Stimulated activated CD8-positive, alpha-beta memory T cell treated with anti-CD3 and anti-CD28 coated beads, Interleukin-7, amount 100 ng/mL, for 1 hour (primary cell): ENCODE measurements around the gene LRRIQ1.
"Not testable (repeated sequence)": the region's sequence is repeated elsewhere in the genome, so short reads cannot be mapped to it uniquely, and the experiment has no call there.

Source experiments
- DNase-seq, 2 donors: peaks; one replicate each; pipeline ENCODE4 v3.0.0-alpha.2; 2020; ENCODE audit warnings: low read depth in 2 of 2

LRRIQ1 gene, protein sequence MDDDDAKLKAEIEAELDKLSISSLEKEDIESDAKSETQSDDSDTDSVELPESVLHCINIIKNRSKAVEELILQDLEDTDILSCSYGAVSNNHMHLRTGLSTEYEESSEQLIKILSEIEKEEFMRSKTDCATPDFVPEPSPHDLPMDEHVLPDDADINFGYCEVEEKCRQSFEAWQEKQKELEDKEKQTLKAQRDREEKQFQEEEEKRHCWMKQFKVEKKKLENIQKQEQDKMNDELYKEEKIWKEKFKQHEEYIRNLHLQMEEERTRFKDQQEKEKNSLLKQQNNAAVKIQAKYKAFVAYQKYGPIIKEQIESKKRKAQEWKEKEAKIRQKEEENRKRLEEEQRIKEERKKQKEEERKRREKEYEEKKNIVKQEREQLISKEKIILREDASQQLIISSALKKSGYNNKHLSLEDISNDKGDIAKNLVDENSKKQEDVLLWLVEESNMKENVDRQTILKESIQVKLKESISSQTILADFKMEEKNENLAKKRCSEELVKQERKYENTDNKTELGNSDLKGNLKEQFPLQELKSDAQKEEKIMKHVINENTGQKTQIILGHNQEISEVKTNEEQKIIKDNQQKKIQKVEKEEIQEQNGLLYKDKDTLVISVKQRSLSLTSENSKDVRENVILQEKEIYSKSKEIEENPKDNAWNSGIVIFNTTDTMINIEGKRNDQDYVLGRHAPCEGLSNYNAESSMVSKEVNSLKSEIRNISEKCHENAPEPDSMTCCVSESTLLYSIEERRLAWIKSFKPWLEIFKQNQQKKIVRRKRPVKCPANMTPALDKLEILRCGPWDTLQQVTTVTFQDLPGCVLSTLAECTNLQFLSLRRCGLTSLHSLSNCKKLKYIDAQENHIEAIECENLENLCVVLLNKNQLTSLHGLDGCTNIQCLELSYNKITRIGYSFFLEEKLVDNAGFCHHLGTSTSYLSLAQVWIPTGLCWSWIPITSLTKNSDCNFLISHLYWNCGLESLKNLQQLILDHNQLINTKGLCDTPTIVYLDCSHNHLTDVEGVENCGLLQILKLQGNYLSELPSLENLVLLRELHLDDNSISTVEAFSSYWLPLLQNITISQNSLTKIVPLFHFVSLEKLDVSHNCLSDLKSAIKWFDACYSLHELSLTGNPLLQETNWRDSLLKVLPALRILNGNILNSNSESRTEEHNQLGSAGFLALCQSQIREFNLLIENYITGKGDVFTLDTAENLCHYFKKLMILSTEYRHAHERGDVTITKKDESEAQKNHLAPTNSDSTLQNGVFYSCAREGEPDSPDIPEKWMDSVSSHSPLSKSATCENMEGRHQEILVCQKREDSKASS (N-terminal part only)

DNA sequence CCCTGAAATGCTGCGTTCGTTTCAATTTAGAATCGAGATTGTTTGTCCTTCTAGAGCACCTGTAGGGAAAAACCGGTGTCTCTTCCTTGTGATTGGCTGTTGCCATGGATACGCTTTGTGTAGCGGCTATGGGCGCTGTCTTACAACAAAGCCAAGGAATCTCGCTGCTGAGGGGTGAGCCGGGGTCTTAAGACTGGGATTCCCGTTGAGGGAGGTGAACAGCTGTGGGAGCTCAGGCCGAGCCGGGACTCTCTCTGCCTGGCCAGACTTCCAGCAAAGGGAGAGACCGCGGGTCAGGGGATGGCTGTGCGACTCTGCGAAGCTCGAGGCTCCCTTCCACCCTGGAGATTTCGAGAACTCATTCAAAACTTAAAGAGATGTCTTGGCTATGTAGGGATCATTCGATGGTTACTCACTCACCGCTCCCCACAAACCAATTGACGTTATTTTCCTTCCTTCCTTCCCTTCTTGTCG lies at the start of gene LRRIQ1, which contains the start of gene TSPAN19:
TSS of gene LRRIQ1 (plus strand) at position 118 of the 474 bp plus-strand sequence. CDS start 1,826 bp downstream, outside the sequence.
TSS of gene TSPAN19 (minus strand) at position 44 of the 474 bp plus-strand sequence. CDS start 6,331 bp downstream, outside the sequence.
- DNase-seq, result no peak

DNA sequence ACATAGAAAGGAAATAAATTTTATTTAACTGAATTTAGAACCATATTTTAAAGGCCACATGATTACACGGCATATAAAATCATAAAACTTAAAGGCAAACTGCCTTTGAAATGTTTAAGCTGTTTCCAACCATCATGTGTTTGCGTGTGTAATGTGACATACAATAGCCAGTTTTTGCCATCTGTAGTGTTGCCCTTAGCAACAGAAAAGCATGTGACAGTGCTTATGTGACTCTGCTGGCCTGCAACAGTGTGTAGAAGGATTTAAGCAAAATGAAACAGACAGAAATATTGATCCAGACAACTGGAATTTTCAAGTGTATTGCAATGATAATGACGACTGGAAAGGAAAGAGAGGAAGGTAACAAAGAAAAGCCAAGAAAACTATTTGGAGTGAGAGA lies 49.6 kb upstream of the LRRIQ1 start:
- no peak for DNase-seq

DNA sequence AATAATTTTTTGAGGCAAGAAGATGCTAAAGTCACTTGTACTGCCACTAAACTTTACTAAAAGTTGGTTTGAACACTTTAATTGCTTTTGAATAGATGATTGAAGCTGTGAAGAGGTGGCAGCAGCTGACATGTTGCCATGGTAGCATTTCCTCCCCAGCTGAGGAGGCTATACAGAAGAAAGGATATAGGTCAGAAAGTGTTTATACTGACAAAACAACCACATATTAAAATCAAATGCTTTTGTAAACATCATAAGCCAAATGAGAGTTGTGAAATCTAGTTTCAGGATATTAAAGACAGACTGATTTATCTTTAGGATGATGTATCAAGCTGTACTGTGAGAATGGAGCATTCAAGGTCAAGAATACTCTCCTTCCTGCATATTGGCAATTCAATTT lies 41.7 kb upstream of the LRRIQ1 start:
- DNase-seq, result no peak

DNA sequence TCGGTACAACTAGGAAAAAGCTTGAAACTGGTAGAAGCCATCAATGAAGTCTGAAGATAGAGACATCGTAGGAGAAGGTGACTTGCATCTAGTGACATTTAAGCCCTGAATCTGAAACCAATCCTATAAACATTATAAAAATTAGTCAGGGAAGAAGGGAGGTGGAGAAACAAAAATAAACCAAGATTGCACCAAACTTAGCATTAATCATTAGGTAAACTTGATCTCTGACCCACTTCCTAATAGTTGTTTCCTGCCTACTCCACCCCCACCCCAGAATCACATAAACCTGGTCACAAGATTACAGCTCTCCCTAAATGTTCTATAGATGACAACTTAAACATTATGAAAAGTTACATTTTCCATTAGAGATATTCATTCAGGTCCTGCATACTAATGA lies 40.5 kb upstream of the LRRIQ1 start:
- no peak for DNase-seq

DNA sequence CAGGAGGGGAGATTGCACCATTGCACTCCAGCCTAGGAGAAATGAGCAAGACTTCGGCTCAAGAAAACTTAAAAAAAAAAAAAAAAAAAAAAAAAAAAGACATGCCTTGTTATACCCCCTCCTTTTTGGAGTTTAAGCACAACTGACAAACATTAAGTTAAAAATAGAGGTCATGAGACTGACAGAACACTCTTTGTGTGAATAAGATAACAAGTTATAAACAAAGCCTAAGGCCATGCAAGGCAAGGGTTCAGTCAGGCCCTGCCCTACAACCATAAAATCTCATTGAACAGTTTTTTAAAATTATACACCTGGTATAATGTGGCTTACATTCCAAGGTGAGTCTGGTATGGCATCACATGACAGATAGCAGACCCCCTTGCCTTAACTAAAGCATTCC lies 39.4 kb upstream of the LRRIQ1 start:
- DNase-seq, result no peak

DNA sequence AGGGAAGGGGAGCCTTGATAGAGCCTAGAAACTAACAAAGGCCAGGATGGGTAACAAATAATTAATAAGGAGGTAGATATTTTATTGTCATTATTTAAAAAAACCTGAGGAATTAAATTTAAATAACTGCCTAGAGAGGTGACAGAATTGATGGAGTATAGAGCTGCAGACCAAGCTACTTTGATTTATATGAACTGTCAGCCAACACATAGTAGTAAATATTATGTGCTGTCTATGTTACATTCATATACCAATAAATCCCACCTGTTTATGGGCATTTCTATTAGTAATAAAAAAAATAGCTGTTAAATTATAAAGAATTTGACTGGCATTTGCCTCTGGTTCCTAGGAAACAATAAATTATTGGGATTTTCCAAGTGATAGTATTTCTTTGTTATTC lies 37.8 kb upstream of the LRRIQ1 start:
- DNase-seq, result no peak

DNA sequence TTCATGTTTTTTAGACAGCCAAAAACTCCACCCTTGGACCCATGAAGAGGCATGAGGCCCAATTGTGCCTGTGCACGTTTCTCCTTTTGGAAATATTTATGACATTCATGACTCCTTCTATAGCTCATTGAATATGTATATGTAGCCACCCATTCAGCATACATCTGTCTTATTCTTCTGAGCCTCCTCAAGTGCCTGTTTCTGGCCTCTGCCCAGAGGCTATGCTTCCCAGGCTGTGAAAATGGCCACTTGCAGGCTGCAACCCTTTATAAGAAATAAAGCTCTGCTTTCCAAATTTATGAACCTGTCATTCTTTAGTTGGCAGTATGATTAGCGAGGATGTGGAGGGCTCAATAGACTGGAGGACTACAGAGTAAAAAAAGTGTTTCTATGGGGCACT lies 35.4 kb upstream of the LRRIQ1 start:
- no peak for DNase-seq

DNA sequence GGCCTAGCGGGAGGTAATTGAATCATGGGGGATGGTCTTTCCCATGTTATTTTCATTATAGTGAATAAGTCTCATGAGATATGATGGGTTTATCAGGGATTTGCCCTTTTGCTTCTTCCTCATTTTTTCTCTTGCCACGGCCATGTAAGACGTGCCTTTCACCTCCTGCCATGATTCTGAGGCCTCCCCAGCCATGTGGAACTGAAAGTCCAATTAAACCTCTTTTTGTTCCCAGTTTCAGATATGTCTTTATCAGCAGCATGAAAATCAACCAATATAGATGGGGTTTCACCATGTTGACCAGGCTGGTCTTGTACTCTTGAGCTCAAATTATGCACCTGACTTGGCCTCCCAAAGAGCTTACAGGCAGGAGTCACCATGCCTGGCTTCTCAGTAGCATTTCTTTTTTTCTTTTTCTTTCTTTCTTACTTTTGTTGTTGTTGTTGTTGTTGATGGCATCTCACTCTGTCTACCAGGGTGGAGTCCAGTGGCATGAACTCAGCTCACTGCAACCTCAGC lies 33.3 kb upstream of the LRRIQ1 start:
- DNase-seq, result no peak

DNA sequence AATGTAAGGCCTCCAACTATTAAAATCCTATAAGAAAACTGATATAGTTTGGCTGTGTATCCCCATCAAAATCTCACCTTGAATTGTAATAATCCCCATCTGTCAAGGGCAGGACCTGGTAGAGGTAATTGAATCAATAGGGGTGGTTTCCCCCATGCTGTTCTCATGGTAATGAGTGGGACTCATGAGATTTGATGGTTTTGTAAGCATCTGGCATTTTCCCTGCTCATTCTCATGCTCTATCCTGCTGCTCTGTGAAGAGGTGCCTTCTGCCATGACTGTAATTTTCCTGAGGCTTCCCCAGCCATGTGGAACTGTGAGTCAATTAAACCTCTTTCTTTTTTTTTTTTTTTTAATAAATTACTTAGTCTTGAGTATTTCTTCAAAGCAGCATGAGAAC lies 31.9 kb upstream of the LRRIQ1 start:
- DNase-seq, result no peak

DNA sequence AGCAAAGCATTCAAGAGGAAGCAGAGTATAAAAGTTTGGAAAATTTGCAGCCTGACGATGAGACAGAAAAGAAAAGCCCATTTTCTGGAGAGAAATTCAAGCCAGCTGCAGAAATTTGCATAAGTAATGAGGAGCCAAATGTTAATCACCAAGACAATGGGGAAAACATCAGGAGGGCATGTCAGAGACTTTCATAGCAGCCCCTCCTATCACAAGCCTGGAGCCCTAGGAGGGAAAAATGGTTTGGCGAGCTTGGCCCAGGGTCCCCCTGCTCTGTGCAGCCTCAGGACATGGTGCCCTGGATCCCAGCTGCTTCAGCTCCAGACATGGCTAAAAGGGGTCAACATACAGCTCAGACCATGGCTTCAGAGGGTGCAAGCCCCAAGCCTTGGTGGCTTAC lies 31.1 kb upstream of the LRRIQ1 start:
- DNase-seq, result not testable (repeated sequence)

DNA sequence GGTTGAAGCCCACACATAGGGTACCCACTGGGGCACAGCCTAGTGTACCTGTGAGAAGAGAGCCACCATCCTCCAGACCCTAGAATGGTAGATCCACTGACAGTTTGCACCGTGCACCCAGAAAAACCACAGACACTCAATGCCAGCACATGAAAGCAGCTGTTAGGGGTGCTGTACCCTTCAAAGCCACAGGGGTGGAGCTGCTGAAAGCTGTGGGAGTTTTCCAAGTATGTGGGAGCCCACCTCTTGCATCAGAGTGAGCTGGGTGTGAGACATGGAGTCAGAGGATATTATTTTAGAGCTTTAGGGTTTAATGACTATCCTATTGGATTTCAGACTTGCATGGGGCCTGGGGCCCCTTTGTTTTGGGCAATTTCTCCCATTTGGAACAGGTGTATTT lies 30.5 kb upstream of the LRRIQ1 start:
- DNase-seq, result no peak

DNA sequence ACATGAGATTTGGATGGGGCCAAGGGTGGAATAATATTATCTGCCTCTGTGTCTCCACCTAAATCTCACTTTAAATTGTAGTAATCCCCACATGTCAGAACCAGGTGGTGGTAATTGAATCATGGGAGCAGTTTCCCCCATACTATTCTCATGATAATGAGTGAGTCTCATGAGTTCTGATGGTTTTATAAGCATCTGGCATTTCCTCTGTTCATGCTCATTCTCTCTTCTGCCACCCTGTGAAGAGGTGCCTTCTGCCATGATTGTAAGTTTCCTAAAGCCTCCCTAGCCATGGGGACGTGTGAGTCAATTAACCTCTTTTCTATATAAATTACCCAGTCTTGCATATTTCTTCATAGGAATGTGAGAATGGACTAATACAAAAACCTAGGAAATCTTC lies 29.9 kb upstream of the LRRIQ1 start:
- DNase-seq, result no peak

DNA sequence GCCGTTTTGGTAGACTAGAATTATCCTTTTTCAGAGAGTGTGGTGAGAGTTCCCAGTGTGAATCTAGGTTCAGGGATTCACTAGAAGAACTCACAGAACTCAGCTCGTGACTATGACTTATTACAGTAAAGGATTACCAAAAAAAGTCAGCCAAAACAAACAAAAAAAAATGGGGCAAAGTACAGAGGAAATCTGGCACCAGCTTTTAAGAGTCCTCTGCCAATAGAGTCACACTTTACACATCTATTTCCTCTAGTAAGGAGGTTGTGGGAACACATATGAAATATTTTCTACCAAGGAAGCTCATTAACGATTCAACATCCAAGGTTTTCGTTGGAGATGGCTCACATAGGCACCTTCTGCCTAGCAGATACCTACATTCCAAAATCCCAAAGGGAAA lies 28.3 kb upstream of the LRRIQ1 start:
- no peak for DNase-seq

DNA sequence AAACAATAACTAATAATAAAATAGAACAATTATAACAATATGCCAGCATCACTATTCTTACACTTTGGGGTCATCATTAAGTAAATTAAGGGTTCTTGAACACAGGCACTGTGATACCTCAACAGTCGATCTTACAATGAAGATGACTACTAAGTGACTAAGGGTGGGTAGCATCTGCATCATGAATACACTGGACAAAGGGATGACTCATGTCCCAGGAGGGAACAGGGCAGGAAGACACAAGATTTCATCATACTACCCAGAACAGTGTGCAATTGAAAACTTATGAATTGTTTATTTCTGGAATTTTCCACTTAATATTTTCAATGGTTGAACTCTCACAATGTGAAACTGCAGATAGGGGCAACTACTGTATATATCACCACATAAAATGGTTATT lies 19.7 kb upstream of the LRRIQ1 start:
- no peak for DNase-seq

DNA sequence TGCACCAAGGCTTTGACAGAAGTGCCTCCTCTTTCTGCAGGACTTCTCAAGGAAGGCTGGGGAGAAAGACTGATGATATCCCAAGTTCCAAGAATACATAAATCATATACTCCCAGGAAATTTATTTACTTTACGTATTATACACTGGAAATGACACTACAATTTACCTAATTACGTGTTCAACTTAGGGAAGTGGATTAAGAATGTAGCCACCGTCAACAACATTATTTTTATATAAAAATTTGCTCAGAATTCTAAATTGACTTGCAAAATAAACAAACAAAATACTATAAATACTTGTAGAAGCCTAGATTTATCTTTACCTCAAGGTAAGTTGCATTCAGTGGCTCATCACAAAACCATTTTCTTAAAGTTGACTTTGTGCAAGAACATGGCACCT lies 19.0 kb upstream of the LRRIQ1 start:
- DNase-seq, result no peak

DNA sequence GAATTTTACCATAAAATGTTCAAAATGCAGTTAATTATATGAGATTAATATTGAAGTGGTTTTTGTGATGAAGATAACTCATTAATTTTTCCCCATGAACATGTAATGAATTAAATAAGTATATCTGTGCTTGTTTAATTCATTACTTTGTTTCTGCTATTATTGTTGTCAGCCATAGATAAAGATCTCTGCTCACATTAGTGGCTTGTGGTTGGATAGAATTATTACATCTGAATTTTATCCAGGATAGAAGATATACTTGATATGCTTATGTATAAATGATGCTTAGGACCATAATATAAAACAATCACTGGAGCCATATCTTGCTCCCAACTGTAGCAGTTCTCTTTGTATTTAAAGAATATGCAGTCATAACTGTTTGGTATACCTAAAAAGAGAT lies 18.5 kb upstream of the LRRIQ1 start:
- no peak for DNase-seq

DNA sequence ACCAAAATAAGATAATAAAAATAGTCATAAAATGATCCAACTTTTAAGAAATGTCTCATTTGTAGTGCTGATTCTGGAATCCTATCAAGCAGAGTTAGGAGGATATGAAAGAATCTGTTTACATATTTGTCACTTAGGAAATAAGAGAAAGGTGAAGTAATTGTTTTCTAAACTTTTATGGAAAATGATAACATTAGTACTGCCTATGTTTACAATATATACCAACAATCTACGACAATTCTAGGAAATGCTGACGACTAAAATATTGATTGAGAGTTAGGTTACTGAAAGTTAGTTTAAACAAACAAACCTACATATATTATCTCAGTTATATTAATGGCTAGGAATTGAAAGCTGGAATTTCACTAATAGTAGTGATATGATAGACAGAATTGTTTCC lies 18.1 kb upstream of the LRRIQ1 start:
- no peak for DNase-seq

DNA sequence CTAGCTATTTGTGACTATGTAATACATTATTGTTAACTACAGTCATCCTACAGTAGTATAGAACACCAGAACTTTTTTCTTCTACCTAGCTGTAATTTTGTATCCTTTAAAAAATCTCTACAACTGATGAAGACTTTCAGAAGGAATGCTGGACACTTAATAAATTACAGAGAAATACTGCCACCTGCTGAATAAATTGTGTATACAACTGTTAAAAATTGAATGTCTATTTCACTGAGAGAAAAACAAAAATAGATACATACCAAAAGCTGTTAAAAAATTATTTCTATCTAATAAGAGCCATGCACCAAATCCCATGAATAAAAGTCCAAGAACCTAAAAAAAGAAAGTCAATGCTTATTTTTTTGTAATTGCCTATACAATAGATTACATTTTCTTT lies 6.7 kb upstream of the LRRIQ1 start:
- no peak for DNase-seq

DNA sequence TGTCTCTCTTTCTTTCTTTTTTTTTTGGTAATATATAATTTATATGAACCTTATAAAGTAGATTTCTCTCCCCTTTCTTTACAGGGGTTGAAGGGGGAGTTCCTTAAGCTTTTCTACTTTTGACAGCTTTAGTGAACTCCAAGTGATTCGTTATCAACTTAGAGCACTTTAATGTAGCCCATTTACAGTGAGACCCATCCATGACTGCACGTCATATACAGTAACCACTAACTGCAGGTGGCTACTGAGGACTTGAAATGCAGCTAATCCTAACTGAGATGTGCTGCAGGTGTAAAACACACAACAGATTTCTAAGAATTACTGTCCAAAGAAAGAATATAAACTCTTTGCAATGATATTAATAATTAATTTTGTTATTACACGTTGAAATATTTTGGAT lies 582 bp downstream of the LRRIQ1 start:
- DNase-seq, result no peak

DNA sequence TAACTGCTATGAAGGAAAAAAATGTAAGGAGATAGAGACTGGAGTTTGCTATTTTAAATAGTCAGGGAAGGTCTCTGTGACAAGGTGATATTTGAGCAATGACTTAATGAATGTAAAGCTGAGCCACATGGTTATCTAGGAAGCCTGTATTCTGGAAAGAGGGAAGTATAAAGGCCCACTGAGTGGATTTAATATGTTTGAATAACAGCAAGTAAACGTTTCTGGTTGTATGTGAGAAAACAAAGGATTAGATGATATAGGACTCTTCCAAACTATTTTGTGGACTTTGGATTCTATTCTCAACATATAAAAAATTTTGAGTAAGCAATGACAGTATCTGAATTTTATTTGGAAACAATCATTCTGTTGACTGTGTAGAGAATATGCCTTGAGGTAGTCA lies 5.2 kb downstream of the LRRIQ1 start:
- no peak for DNase-seq

DNA sequence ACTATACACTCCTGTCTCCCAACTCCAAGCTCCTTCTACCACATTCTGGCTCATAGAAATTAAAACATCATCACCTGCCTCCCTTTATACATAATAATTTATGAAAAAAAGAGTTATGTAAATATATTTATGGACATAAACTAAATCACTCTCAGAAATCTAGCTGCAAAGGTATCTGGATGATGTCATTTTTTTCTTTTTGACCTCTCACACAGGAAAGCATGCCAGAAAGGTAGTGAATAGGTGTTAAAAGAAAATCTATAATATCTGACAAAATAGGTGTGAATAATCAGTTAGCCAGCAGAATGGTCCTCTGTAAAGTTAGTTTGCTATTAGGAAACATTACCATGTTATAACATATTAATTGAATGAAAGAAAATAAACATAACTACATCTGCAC lies 7.7 kb downstream of the LRRIQ1 start:
- no peak for DNase-seq
